ENCODE results near the gene WDR47.
"Not testable (repeated sequence)": the region's sequence is repeated elsewhere in the genome, so short reads cannot be mapped to it uniquely, and the experiment has no call there.

Gene WDR47

GRCh38 chr1:109041621-109042468 lies at the start of gene WDR47:
Gene WDR47 (minus strand): TSS chr1:109042102. CDS start chr1:109023512, 18,590 bp downstream.
- peak; percentile 95 for DNase-seq

DNA sequence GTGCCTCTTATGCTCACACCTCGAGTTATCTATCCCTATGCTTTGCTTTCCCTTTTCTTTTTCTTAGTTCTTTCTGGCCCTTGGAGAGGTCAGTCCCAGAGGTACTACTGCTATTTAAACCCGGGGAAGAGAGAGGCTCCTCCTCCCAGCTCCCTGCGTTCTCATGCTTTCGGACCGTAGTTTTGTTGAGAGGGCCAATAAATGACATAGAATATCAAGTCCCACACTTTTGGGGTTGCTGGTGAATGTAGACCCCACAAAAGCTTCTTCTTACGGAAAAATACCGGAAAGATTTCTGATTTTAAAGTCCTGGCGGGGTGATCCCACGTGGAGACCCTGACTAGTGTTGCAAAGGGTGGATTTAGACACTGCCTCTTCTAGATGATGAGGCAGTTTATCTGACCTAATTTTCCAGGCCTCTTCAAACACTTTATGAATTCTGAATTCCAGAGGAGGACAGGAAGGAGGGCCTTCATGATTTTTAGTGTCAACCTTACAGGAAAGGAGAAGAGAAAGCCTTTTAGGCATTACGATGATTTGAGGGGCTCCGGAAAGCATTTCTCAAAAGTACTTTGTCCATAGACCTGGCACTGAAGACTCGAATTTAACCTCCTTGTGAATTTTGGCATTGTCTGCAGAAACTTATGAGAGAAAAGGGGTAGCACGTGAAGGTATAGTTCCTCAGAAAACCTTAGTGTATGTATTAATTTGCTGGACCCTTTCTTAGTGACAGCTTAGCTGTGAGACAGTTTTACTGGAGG lies 49.4 kb upstream of the WDR47 start:
- no peak for DNase-seq

- peak; percentile 96 for DNase-seq
These were observed 48.5 kb upstream of the WDR47 start, which contains the start of gene TMEM167B for GRCh38 chr1:109090196-109091077. Gene TMEM167B (plus strand): TSS chr1:109090764. CDS start chr1:109090873, 109 bp downstream.

GRCh38 chr1:109089242-109090015 lies 47.5 kb upstream of the WDR47 start:
- peak; percentile 71 for DNase-seq

- no peak for DNase-seq
These were observed 42.9 kb upstream of the WDR47 start for GRCh38 chr1:109084563-109085517.

- DNase-seq: no peak
These were observed 42.0 kb upstream of the WDR47 start for GRCh38 chr1:109083923-109084322.

DNA sequence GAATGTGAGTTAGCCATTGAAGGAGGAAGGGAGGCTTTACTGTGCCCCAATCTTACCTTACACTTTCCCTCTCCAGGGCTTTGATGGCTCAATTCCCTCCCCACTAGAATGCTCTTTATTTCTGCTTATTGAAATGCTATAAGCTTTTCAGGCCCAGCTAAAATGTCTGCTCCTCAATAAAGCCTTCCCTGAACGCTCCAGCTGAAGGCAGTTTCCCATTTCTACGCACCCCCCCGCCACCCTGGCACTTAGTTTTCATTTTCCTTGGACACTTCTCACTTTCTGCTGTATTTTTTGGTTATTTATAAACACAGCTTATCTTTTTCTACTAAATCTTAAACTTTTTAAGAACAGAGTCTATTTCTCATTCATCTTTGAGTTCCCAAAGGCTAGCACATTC lies 41.6 kb upstream of the WDR47 start:
- DNase-seq: no peak

DNA sequence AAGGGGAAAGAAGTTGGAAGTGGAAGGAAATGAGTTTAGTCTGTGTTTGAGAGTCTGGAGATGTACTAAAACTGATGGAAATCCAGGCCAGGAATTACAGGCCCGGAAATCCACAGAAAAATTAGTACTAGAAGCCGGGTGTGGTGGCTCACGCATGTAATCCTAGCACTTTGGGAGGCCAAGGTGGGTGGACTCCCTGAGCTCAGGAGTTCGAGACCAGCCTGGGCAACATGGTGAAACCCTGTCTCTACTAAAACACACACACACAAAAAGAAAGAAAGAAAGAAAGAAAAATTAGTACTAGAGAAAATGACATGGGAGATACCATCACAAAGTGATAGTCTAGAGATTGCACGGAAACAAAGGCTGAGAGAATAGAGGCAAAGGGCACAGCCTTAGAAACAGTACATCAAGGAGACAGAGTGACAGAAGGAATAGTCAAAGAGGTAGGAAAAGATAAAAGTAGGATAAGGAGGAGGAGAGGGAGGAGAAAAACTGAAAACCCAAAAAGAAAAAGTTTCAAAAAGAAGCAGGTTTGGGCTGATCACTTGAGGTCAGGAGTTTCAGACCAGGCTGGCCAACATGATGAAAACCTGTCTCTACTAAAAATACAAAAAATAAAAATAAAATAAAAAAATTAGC lies 38.7 kb upstream of the WDR47 start:
- no peak for DNase-seq

DNA sequence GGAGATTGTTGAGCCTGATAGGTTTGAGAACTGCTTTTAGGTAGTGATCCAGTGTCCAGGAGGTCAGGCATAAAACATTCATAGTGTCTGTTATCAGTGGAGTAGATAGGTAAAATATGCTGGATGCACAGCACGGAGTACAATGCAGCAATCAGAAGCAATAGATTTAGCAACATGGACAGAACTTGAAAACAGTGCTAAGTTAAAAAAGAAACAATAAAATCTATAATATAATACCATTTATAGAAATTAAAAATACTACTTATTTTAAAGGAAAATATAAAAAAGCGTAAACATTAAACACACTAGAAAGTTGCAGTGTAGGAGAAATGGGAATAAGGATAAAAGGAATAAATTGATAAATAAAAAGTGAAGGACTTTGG lies 37.3 kb upstream of the WDR47 start:
- no peak for DNase-seq

DNA sequence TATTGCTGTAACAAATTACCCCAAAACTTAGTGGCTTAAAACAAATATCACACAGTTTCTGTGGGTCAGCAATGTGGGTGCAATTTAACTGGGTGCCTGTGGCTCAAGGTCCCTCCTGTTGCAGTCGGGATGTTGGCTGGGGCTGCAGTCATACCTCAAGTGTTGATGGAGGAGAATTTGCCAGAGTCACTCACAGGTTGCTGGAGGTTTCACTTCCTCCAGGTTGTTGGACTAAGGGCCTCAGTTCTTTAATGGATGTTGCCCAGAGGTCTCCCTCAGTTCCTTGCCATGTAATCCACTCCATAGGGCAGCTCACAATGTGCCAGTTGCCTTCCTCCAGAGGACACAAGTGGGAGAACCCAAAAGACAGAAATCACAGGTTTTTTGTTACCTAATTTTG lies 36.4 kb upstream of the WDR47 start:
- no peak for DNase-seq

DNA sequence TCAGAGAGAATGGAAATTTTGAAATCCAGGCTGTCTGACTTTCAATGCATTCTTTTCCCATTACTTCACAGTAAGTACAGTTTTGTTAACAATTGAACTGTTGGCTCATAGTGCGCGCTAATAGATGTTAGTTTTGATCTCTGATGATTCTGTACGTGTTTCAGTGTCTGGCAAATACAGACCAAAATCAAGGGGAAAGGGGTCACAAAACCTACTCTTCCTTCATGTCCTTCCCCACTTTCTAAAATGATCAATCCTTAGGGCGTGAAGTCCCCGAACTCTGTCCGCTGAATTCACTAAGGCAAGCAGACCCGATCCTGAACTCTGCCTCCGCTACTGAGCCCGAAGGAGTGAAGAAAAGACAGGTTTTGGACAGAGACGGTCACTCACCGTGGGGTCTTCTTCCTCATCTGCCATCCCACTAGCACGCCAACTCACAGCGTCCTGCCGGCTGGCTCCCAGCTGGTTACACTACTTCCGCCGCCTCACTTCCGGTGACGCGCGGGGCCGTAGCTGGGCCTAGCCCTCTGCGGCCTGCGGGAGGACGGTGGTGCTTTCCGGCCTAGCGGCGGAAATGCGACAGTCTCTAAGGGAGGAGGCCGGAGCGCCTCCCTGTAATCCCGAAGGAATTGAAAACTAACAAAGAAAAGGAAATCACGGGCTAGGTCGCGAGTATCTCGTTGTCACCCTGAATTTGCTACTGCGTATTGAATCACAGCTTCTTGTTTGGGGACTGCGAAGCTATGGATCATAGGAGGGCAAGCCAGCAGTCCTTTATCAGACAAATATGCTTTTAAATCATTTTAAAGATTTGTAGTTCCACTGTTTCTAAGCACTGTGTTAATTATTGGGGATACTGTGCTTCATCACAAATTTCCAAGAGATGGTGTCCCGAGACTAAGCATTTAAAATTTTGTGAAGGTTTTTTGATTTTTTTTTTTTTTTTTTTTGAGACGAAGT lies 33.9 kb upstream of the WDR47 start, which contains the start of gene TAF13:
TSS of gene TAF13 (minus strand) at position 473 of the 960 bp plus-strand sequence. CDS start at position 417, 56 bp downstream.
- DNase-seq: peak; percentile 97

GRCh38 chr1:109069294-109069693 lies 27.4 kb upstream of the WDR47 start:
- no peak for DNase-seq

DNA sequence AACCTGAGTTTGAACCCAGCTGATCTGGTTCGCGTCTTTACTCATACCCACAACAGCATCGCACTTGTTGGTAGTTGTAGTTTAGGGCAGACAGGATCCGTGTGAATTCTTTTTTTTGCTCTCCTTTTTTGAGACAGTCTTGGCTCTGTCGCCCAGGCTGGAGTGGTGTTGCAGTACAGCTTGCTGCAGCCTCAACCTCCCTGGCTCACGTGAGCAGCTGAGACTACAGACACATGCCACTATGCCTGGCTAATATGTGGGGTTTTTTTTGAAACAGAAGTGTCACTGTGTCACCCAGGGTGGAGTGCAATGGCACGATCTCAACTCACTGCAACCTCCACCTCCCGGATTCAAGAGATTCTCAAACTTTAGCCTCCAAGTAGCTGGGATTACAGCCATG lies 26.0 kb upstream of the WDR47 start:
- DNase-seq: no peak

GRCh38 chr1:109065137-109065536 lies 23.2 kb upstream of the WDR47 start:
- DNase-seq: no peak

- no peak for DNase-seq
These were observed 19.3 kb upstream of the WDR47 start for GRCh38 chr1:109061183-109061582.

DNA sequence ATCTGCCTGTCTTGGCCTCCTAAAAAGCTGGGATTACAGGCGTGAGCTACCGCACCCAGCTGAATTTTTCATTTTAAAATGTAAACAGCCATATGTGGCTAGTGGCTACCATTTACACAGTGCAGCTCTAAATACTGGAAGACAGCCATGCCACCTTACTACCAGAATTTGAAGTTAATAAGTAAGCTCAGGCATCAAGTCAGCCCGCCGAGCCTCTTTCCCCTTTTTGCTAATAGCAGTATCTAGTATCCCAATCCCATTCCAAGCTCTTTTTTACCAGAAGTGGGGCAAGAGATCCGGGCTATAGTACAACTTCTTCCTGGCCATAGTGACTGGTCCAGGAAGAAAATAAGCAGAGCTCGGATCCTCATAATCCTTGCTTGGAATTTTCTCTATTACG lies 18.8 kb upstream of the WDR47 start:
- no peak for DNase-seq

DNA sequence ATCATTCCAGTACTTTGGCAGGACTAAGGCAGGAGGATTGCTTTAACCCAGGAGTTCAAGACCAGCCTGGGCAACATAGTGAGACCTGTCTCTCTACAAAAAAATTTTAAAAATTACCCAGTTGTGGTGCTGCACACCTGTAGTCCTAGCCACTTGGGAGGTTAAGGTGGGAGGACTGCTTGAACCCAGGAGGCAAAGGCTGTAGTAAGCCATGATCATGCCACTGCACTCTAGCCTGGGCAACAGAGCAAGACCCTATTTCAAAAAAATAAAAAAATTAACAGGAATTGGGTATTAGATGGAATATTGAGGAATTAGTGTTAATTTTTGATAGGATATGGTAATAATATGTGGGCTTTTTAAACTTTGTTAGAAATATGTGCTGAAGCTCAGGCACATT lies 17.1 kb upstream of the WDR47 start:
- no peak for DNase-seq

DNA sequence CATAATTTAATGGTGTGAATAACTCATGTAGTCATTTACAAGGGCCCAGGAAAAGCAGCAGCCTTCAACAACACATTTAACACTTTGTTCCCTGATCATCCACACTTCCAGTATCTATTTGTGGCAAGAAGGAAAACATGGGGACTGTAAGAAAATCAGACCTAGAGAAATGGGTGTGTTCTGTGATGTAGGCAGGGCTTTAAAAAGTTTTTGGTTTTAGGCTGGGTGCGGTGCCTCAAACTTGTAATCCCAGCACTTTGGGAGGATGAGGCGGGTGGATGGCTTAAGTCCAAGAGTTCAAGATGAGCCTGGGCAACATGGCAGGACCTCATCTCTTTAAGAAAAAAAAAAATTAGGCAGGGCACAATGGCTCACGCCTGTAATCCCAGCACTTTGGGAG lies 14.2 kb upstream of the WDR47 start:
- DNase-seq: no peak

DNA sequence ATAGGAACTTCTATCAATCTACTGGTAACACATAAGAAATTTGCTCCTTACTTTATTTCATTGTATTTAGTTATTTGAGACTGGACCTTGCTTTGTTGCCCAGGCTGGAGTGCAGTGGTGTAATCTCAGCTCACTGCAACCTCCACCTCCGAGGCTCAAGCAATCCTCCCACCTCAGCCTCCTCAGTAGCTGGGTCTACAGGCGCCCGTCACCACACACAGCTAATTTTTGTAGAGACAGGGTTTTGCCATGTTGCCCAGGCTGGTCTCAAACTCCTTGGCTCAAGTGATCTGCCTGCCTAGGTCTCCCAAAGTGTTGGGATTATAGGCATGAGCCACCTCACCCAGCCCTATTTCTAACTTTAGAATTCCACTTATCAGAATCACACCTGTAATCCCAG lies 10.2 kb upstream of the WDR47 start:
- not testable (repeated sequence) for DNase-seq

All from right hindlimb (tissue), 1 donor.